CD1c-positive myeloid dendritic cell (primary cell): ENCODE measurements around the gene NIPBL.
"Not testable (repeated sequence)": the region's sequence is repeated elsewhere in the genome, so short reads cannot be mapped to it uniquely, and the experiment has no call there.

Experiments used
- DNase-seq: peaks from one replicate; pipeline ENCODE4 v3.0.0-alpha.2; 2016; ENCODE audit errors: extremely low spot score

NIPBL gene

DNA sequence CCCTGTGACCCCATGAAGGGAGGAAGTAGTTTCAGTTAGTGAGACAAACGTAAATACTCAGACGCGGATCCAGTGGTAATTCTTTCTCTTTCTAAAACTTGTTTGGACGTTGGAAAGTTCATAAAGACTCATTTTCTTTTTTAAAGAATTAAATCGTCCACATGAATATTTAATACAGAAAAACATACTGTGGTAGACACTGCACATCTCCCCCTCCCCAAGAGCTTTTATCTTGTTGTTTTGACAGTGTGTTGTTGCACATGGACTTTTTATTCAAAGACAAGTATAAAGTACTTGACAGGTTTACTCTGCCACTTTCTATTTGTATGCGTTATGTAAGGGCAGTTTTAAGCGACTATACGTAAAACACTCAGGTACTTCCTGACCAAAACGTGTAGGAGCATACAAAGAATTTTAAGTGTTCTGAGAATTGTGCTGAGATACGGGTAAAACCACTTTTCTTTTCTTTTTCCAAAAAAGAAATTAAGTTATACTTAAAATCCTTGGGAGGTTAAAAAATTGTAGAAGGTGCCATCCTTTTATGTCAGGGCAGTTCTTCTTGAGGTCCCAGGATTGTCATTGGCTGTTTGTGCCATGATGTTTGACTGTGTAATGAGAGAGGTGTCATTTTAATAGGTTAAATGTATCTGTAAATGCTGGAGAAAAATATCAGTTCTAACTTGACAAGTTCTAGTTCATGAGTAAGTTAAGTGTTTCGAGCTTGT lies 1.3 kb downstream of the NIPBL start:
- DNase-seq: peak; percentile 39

- DNase-seq: no peak
Measured at GRCh38 chr5:36878392-36879082, 2.0 kb downstream of the NIPBL start.

DNA sequence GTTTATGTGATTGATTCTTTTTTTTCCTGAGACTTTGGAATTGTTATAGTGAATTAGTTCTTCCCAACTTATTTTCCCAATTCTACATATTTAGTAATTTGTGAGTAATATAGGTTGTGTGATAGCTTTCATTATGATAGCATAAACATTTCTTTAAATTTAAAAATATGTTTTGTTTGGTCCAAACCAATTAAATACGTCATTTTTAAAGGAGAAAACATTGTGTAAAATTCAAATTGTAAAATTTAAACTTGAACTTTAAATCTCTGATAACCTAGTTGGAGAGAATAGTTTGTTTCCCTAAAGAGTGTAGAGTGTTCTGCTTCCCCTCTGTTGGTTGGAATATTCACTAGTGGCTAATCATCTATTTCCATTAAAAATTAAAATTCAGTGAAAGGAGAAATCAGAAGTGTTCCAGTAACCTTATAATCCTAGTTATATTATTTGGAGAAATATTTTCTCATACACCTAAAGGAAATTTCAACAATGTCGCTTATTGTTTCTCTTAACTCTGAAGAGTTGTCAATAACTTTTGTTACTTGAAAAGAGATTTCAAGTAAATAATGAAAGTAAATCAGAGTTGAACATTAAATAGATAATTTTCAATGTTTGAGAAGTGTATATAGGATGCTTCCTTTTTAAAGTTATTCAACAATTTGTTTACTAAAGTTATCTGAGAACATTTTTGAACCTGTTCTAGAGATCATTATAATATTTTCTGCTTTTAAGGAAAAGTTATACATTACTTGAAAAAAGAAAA lies 2.9 kb downstream of the NIPBL start:
- DNase-seq: no peak

- peak; percentile 8 for DNase-seq
Measured at GRCh38 chr5:36880761-36881160, 4.2 kb downstream of the NIPBL start.

DNA sequence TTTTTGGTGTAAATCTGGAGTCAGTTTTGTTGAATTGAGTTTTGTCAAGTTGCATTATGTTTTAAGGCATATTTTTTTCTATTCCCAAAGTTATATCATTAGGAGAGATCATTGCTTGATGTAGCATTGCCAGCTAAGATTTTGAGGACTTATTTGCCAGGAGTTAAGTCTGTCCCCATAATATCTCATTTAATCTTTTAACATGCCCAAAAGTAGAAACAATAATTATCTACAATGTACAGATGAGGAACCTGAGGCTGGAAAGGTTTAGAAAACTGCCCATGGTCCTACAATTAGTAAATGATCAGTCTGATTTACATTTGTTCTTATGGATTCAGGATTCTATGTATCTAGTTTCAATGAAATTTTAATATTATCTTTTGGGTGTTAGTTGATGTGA lies 4.7 kb downstream of the NIPBL start:
- DNase-seq: no peak

GRCh38 chr5:36881807-36882206 lies 5.2 kb downstream of the NIPBL start:
- no peak for DNase-seq

DNA sequence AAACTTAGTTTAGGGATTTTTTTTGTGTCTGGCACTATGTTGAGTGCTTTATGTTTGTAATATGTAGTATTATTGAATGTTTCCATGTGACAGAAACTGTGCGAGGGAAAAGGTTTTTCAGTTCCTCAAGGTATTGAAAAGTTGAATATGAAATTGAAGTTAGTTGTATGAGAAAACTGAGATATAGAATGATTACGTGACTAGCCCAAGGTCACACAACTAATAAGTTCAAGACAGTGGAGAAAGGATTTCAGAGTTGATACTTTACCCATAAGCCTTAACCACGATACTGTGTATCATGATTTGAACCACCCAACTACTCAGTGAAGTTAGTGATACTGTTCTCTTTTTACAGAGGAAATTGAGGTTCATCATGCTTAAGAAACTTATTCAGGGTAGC lies 5.7 kb downstream of the NIPBL start:
- peak; percentile 27 for DNase-seq

GRCh38 chr5:36883894-36884462 lies 7.4 kb downstream of the NIPBL start:
- no peak for DNase-seq

DNA sequence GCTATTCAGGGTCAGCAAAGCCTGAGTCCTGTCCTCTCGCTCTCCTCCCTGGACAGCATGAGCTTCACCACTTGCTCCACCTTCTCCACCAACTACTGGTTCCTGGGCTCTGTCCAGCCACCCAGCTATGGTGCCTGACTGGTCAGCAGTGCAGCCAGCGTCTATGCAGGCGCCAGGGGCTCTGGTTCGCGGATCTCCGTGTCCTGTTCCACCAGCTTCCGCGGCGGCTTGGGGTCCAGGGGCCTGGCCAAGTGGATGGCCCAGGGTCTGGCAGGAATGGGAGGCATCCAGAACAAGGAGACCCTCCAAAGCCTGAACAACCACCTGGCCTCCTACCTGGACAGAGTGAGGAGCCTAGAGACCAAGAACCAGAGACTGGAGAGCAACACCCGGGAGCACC lies 8.6 kb downstream of the NIPBL start:
- no peak for DNase-seq

GRCh38 chr5:36885566-36886485 lies 9.3 kb downstream of the NIPBL start:
- no peak for DNase-seq

DNA sequence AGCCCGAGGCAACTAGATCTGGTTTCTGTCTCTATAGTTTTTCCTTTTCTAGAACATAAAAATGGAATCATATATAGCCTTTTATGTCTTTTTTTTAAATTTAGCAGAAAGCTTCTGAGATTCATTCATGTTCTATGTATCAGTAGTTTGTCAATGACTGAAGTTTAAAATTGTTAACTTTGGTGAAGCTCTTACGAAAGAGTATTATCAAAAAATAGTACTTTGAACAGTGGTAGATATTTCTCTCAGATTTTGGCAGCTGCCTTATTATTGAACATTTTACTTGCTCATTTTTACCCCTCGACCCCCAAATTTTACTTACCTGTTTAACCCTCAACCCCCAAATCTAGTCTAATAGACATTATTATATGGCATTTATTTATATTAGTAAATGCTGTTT lies 10.2 kb downstream of the NIPBL start:
- DNase-seq: no peak

GRCh38 chr5:36887532-36887931 lies 11.0 kb downstream of the NIPBL start:
- no peak for DNase-seq

GRCh38 chr5:36888303-36888702 lies 11.7 kb downstream of the NIPBL start:
- DNase-seq: no peak

DNA sequence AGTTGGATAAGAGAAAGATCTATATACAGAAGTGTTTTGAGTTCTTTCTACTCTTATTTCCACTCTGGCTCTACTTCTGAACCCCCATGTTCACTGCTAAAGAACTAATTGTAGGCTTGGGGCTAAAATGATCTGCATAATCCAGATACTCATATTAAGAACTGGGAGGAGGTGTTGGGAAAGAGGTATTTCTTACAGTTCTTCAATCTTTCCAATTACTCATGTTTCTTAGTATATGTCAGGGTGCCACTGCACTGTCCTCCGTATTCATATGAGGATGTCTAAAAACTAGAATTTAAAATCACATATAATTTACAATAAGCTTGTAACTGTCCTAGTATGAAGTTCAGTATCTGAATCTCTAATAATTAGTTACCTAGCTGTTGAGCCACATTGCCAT lies 12.7 kb downstream of the NIPBL start:
- no peak for DNase-seq

DNA sequence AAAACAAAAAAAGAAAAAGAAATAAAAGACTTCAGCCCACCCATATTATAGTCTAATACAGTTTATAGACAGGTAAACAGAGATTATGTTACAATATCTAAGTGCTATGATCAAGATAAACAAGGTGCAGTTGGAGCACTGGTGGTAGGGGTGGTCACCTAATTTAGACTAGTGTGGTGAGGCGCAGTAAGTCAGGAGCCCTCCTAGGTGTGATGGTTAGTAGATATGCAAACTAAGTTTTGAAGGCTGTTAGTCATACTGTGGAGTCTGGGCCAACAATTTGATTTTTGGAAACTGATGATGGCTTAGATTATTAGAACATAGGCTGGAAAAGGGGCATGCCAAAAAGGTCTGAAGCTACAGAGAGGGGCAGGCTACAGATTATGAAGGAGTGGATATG lies 14.7 kb downstream of the NIPBL start:
- DNase-seq: no peak

DNA sequence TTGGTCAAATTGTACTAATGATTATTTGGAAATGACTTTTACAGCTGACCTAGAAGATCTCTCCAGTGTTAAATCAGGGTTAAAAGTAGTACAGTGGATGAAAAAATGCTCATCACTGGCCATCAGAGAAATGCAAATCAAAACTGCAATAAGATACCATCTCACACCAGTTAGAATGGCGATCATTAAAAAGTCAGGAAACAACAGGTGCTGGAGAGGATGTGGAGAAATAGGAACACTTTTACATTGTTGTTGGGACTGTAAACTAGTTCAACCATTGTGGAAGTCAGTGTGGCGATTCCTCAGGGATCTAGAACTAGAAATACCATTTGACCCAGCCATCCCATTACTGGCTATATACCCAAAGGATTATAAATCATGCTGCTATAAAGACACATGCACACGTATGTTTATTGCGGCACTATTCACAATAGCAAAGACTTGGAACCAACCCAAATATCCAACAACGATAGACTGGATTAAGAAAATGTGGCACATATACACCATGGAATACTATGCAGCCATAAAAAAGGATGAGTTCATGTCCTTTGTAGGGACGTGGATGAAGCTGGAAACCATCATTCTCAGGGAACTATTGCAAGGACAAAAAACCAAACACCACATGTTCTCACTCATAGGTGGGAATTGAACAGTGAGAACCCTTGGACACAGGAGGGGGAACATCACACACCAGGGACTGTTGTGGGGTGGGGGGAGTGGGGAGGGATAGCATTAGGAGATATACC lies 15.7 kb downstream of the NIPBL start:
- DNase-seq: not testable (repeated sequence)

GRCh38 chr5:36894954-36895353 lies 18.4 kb downstream of the NIPBL start:
- no peak for DNase-seq

DNA sequence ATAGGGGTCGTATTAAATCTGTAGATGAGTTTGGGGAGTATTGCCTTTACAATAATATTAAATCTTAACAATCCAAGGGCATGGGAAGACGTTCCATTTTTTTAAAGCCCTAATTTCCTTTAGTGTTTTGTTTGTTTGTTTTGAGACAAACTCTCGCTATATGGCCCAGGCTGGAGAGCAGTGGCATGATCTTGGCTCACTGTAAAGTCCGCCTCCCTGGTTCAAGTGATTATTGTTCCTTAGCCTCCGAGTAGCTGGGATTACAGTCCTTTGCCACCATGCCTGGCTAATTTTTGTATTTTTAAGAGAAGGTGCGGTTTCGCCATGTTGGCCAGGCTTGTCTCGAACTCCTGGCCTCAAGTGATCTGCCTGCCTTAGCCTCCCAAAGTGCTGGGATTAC lies 19.9 kb downstream of the NIPBL start:
- no peak for DNase-seq

- no peak for DNase-seq
Measured at GRCh38 chr5:36897616-36898015, 21.0 kb downstream of the NIPBL start.

GRCh38 chr5:36899860-36900259 lies 23.3 kb downstream of the NIPBL start:
- DNase-seq: no peak

DNA sequence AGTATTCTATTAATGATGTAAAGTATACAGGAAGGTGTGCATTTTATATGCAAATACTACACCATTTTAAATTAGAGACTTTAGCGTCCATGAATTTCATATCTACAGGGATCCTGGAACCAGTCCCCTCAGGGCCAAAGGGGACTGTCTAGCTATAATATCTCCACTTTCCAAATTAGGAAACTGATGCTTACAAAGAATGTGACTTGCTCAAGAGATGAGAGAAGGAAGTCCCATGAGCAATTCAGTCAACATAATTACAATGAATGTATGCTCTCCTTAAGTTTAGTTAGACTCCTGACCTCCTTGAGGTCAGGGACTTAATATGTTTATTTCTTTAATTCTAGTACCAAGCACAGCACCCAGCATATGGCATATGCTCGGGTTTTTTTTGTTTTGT lies 23.7 kb downstream of the NIPBL start:
- no peak for DNase-seq
